T-helper 17 cell (primary cell): ENCODE results near the gene AUTS2. TPM values are rescaled to one million over a fixed set of nuclear protein-coding genes. Genes with fewer than 3 reads are reported as not detected.

Experiments
- ATAC-seq: fragments of 150-1000 bp; cut with Tn5 transposase; 2 replicates; pipeline ENCODE4 v1.10.0; 2021; ENCODE audit warnings: mild to moderate bottlenecking, moderate library complexity
- DNase-seq, 3 donors: peaks; one replicate each; pipeline versions ENCODE4 v3.0.0 to v3.0.0-alpha.2; 2020 to 2021
- H3K9me3 ChIP-seq: one replicate; pipeline ENCODE4 v1.7.0; 2013; ENCODE audit warnings: low read length, mild to moderate bottlenecking; ENCODE audit not compliant: control insufficient read depth, poor library complexity, severe bottlenecking
- H3K27ac Mint-ChIP-seq: one replicate; pipeline ENCODE4 v1.8.0; 2022; ENCODE audit warnings: mild to moderate bottlenecking, moderate library complexity, mixed read lengths
- H3K27me3 Mint-ChIP-seq: one replicate; pipeline ENCODE4 v1.8.0; 2022; ENCODE audit warnings: mixed read lengths
- H3K36me3 Mint-ChIP-seq: one replicate; pipeline ENCODE4 v1.8.0; 2022; ENCODE audit warnings: low read depth, mixed read lengths
- H3K4me1 Mint-ChIP-seq: one replicate; pipeline ENCODE4 v1.8.0; 2022; ENCODE audit warnings: mild to moderate bottlenecking, mixed read lengths
- H3K4me3 Mint-ChIP-seq: one replicate; pipeline ENCODE4 v1.8.0; 2022; ENCODE audit warnings: mild to moderate bottlenecking, moderate library complexity, mixed read lengths
- total RNA-seq, 4 donors: library from RNA in 2 of 4; stranded (reverse) in 2 of 4; gene quantifications; one replicate each; pipeline ENCODE4 v1.2.3 and lab custom pipeline; 2022 to 2026

AUTS2 gene
- total RNA-seq, 2 donors from 2014 or later, result 84.2 to 89.5 TPM

- H3K4me1 Mint-ChIP-seq, result no peaks in the 10 kb centered on the region
- no peak overlapping the region for H3K4me3 Mint-ChIP-seq
- DNase-seq (no peak), ATAC-seq (no peak)
- no peaks in the 10 kb centered on the region for H3K9me3 ChIP-seq
- H3K27ac Mint-ChIP-seq, result no peak overlapping the region
- H3K36me3 Mint-ChIP-seq, result no peaks in the 10 kb centered on the region
- peaks cover under 1% of the 10 kb centered on the region for H3K27me3 Mint-ChIP-seq
Measured at GRCh38 chr7:69722843-69723242, 124.6 kb downstream of the AUTS2 start.

GRCh38 chr7:69723663-69724062 is 125.4 kb downstream of the AUTS2 start:
- ATAC-seq, result no peak
- no peak overlapping the region for H3K4me3 Mint-ChIP-seq
- H3K9me3 ChIP-seq, result no peaks in the 10 kb centered on the region
- no peak overlapping the region for H3K27ac Mint-ChIP-seq
- no peaks in the 10 kb centered on the region for H3K4me1 Mint-ChIP-seq
- H3K27me3 Mint-ChIP-seq, result no peaks in the 10 kb centered on the region
- no peak for DNase-seq
- no peaks in the 10 kb centered on the region for H3K36me3 Mint-ChIP-seq

GRCh38 chr7:69728304-69728703 is 130.0 kb downstream of the AUTS2 start:
- peaks cover 7% of the 10 kb centered on the region for H3K27me3 Mint-ChIP-seq
- H3K27ac Mint-ChIP-seq, result no peak overlapping the region
- no peaks in the 10 kb centered on the region for H3K36me3 Mint-ChIP-seq
- H3K9me3 ChIP-seq, result no peaks in the 10 kb centered on the region
- no peak for DNase-seq
- H3K4me3 Mint-ChIP-seq, result no peak overlapping the region
- H3K4me1 Mint-ChIP-seq, result no peaks in the 10 kb centered on the region
- no peak for ATAC-seq

GRCh38 chr7:69732203-69732602 is 133.9 kb downstream of the AUTS2 start:
- no peak for ATAC-seq
- Mint-ChIP-seq H3K27me3 (peaks cover 19% of the 10 kb centered on the region), H3K4me1 (no peaks in the 10 kb centered on the region), H3K27ac (no peak overlapping the region), H3K36me3 (no peaks in the 10 kb centered on the region), H3K4me3 (no peak overlapping the region)
- no peaks in the 10 kb centered on the region for H3K9me3 ChIP-seq
- no peak for DNase-seq

GRCh38 chr7:69735582-69735981 is 137.3 kb downstream of the AUTS2 start:
- peaks cover 2% of the 10 kb centered on the region for H3K4me1 Mint-ChIP-seq
- no peak overlapping the region for H3K4me3 Mint-ChIP-seq

GRCh38 chr7:69736126-69736810 is 138.0 kb downstream of the AUTS2 start:
- Mint-ChIP-seq H3K27ac (no peak overlapping the region), H3K4me3 (no peak overlapping the region), H3K27me3 (peaks cover 19% of the 10 kb centered on the region), H3K4me1 (peaks cover 2% of the 10 kb centered on the region), H3K36me3 (no peaks in the 10 kb centered on the region)
- ATAC-seq, result no peak
- no peak for DNase-seq
- no peaks in the 10 kb centered on the region for H3K9me3 ChIP-seq

More at GRCh38 chr7:69735582-69735981, 137.3 kb downstream of the AUTS2 start:
- ATAC-seq, result no peak
- H3K27me3 Mint-ChIP-seq, result peaks cover 19% of the 10 kb centered on the region
- H3K36me3 Mint-ChIP-seq, result no peaks in the 10 kb centered on the region
- no peak overlapping the region for H3K27ac Mint-ChIP-seq
- no peak for DNase-seq
- H3K9me3 ChIP-seq, result no peaks in the 10 kb centered on the region

GRCh38 chr7:69738396-69738951 is 140.2 kb downstream of the AUTS2 start:
- Mint-ChIP-seq H3K27ac (no peak overlapping the region), H3K4me3 (no peak overlapping the region), H3K27me3 (peaks cover 12% of the 10 kb centered on the region), H3K4me1 (peaks cover 2% of the 10 kb centered on the region), H3K36me3 (no peaks in the 10 kb centered on the region)
- ATAC-seq (no peak), DNase-seq (no peak)
- no peaks in the 10 kb centered on the region for H3K9me3 ChIP-seq

- H3K4me3 Mint-ChIP-seq, result no peak overlapping the region
- H3K36me3 Mint-ChIP-seq, result no peaks in the 10 kb centered on the region
- H3K4me1 Mint-ChIP-seq, result peaks cover 2% of the 10 kb centered on the region
- DNase-seq (no peak), ATAC-seq (no peak)
- no peaks in the 10 kb centered on the region for H3K9me3 ChIP-seq
- no peak overlapping the region for H3K27ac Mint-ChIP-seq
- H3K27me3 Mint-ChIP-seq, result peaks cover 12% of the 10 kb centered on the region
Measured at GRCh38 chr7:69739190-69739589, 140.9 kb downstream of the AUTS2 start.

- Mint-ChIP-seq H3K27me3 (peaks cover 9% of the 10 kb centered on the region), H3K36me3 (no peaks in the 10 kb centered on the region), H3K4me1 (peaks cover 2% of the 10 kb centered on the region), H3K27ac (no peak overlapping the region), H3K4me3 (no peak overlapping the region)
- no peak for ATAC-seq
- DNase-seq, result no peak
- H3K9me3 ChIP-seq, result no peaks in the 10 kb centered on the region
Measured at GRCh38 chr7:69739931-69740431, 141.7 kb downstream of the AUTS2 start.

GRCh38 chr7:69742237-69742636 is 144.0 kb downstream of the AUTS2 start:
- no peaks in the 10 kb centered on the region for H3K9me3 ChIP-seq
- no peak for ATAC-seq
- Mint-ChIP-seq H3K4me3 (no peak overlapping the region), H3K36me3 (no peaks in the 10 kb centered on the region), H3K27me3 (no peaks in the 10 kb centered on the region), H3K27ac (no peak overlapping the region), H3K4me1 (peaks cover 2% of the 10 kb centered on the region)
- DNase-seq, result no peak

GRCh38 chr7:69743436-69743835 is 145.2 kb downstream of the AUTS2 start:
- peaks cover 2% of the 10 kb centered on the region for H3K4me1 Mint-ChIP-seq
- no peaks in the 10 kb centered on the region for H3K9me3 ChIP-seq
- DNase-seq (no peak), ATAC-seq (no peak)
- no peaks in the 10 kb centered on the region for H3K27me3 Mint-ChIP-seq
- no peaks in the 10 kb centered on the region for H3K36me3 Mint-ChIP-seq
- no peak overlapping the region for H3K27ac Mint-ChIP-seq
- no peak overlapping the region for H3K4me3 Mint-ChIP-seq

GRCh38 chr7:69744026-69744425 is 145.8 kb downstream of the AUTS2 start:
- ATAC-seq (no peak), DNase-seq (no peak)
- no peaks in the 10 kb centered on the region for H3K9me3 ChIP-seq
- Mint-ChIP-seq H3K4me1 (peaks cover 2% of the 10 kb centered on the region), H3K36me3 (no peaks in the 10 kb centered on the region), H3K27ac (no peak overlapping the region), H3K27me3 (no peaks in the 10 kb centered on the region), H3K4me3 (no peak overlapping the region)

- no peak overlapping the region for H3K27ac Mint-ChIP-seq
- no peaks in the 10 kb centered on the region for H3K27me3 Mint-ChIP-seq
- H3K4me1 Mint-ChIP-seq, result no peaks in the 10 kb centered on the region
- ATAC-seq (no peak), DNase-seq (no peak)
- H3K9me3 ChIP-seq, result no peaks in the 10 kb centered on the region
- no peak overlapping the region for H3K4me3 Mint-ChIP-seq
- H3K36me3 Mint-ChIP-seq, result no peaks in the 10 kb centered on the region
Measured at GRCh38 chr7:69746383-69746782, 148.1 kb downstream of the AUTS2 start.

- H3K36me3 Mint-ChIP-seq, result no peaks in the 10 kb centered on the region
Measured at GRCh38 chr7:69747144-69747543, 148.9 kb downstream of the AUTS2 start.

More at GRCh38 chr7:69747144-69747543, 148.9 kb downstream of the AUTS2 start:
- DNase-seq (no peak), ATAC-seq (no peak)
- Mint-ChIP-seq H3K4me3 (no peak overlapping the region), H3K4me1 (no peaks in the 10 kb centered on the region), H3K27ac (no peak overlapping the region), H3K27me3 (no peaks in the 10 kb centered on the region)
- no peaks in the 10 kb centered on the region for H3K9me3 ChIP-seq
